NT2/D1 (cell line): ENCODE data around the gene SMIM15.

Experiments
- DNase-seq: peaks from one replicate; pipeline ENCODE4 v3.0.0-alpha.2; 2011; ENCODE audit warnings: low read depth, low spot score
- H3K27me3 ChIP-seq: 2 replicates; pipeline ENCODE4 v1.6.0; 2011; ENCODE audit warnings: mild to moderate bottlenecking; ENCODE audit not compliant: insufficient read length, insufficient read depth
- H3K36me3 ChIP-seq: 2 replicates; pipeline ENCODE4 v1.6.1; 2011; ENCODE audit warnings: mild to moderate bottlenecking, low read length, mixed read lengths; ENCODE audit not compliant: insufficient read depth, insufficient read length
- H3K4me1 ChIP-seq: 2 replicates; pipeline ENCODE4 v1.5.1; 2011; ENCODE audit not compliant: insufficient read depth, insufficient read length
- H3K4me3 ChIP-seq: 2 replicates; pipeline ENCODE4 v1.5.1; 2011; ENCODE audit warnings: low read depth; ENCODE audit not compliant: insufficient read length
- H3K9ac ChIP-seq: 2 replicates; pipeline ENCODE4 v1.6.0; 2011; ENCODE audit warnings: low read depth; ENCODE audit not compliant: insufficient read length
- H3K9me3 ChIP-seq: 2 replicates; pipeline ENCODE4 v1.5.1; 2011; ENCODE audit warnings: mild to moderate bottlenecking, low read length; ENCODE audit not compliant: insufficient read depth
- SUZ12 ChIP-seq: IDR thresholded peaks from 2 replicates; pipeline ENCODE4 v1.6.1; 2011; ENCODE audit not compliant: insufficient read length, insufficient read depth; ENCODE audit errors: extremely low read depth
- YY1 ChIP-seq: IDR thresholded peaks from 2 replicates; pipeline ENCODE4 v1.6.1; 2011; ENCODE audit not compliant: insufficient read length, insufficient read depth
- ZNF274 ChIP-seq: IDR thresholded peaks from 2 replicates; pipeline ENCODE4 v1.6.1; 2011; ENCODE audit warnings: mild to moderate bottlenecking, low read depth, low read length

Gene SMIM15

GRCh38 chr5:61159836-61160235 lies 2.4 kb downstream of the SMIM15 start:
- H3K9ac ChIP-seq = no peak overlapping the region
- no peak overlapping the region for H3K4me3 ChIP-seq
- no peaks in the 10 kb centered on the region for H3K9me3 ChIP-seq
- no peak for TF ChIP-seq YY1
- no peak for TF ChIP-seq ZNF274
- TF ChIP-seq SUZ12 = no peak
- H3K4me1 ChIP-seq = no peaks in the 10 kb centered on the region
- H3K27me3 ChIP-seq = no peaks in the 10 kb centered on the region
- peaks cover 28% of the 10 kb centered on the region for H3K36me3 ChIP-seq
- DNase-seq = no peak

GRCh38 chr5:61159070-61159469 lies 3.2 kb downstream of the SMIM15 start:
- H3K27me3 ChIP-seq = no peaks in the 10 kb centered on the region
- no peak overlapping the region for H3K9ac ChIP-seq
- H3K36me3 ChIP-seq = peaks cover 28% of the 10 kb centered on the region
- DNase-seq = no peak
- no peaks in the 10 kb centered on the region for H3K9me3 ChIP-seq
- H3K4me3 ChIP-seq = no peak overlapping the region
- TF ChIP-seq YY1 = no peak
- no peak for TF ChIP-seq ZNF274
- no peak for TF ChIP-seq SUZ12
- H3K4me1 ChIP-seq = no peaks in the 10 kb centered on the region

- H3K9ac ChIP-seq = no peak overlapping the region
- H3K4me3 ChIP-seq = no peak overlapping the region
- no peak for TF ChIP-seq SUZ12
- no peak for TF ChIP-seq ZNF274
- no peak for TF ChIP-seq YY1
- no peaks in the 10 kb centered on the region for H3K9me3 ChIP-seq
- no peaks in the 10 kb centered on the region for H3K4me1 ChIP-seq
- DNase-seq = no peak
- H3K27me3 ChIP-seq = no peaks in the 10 kb centered on the region
- peaks cover 2% of the 10 kb centered on the region for H3K36me3 ChIP-seq
Measured at GRCh38 chr5:61151893-61152292, 10.4 kb downstream of the SMIM15 start.

GRCh38 chr5:61148515-61148914 lies 13.8 kb downstream of the SMIM15 start:
- H3K9ac ChIP-seq = no peak overlapping the region
- H3K36me3 ChIP-seq = no peaks in the 10 kb centered on the region
- no peak overlapping the region for H3K4me3 ChIP-seq
- TF ChIP-seq ZNF274 (no peak), YY1 (no peak), SUZ12 (no peak)
- no peaks in the 10 kb centered on the region for H3K9me3 ChIP-seq
- H3K27me3 ChIP-seq = no peaks in the 10 kb centered on the region
- DNase-seq = no peak
- H3K4me1 ChIP-seq = no peaks in the 10 kb centered on the region

DNA sequence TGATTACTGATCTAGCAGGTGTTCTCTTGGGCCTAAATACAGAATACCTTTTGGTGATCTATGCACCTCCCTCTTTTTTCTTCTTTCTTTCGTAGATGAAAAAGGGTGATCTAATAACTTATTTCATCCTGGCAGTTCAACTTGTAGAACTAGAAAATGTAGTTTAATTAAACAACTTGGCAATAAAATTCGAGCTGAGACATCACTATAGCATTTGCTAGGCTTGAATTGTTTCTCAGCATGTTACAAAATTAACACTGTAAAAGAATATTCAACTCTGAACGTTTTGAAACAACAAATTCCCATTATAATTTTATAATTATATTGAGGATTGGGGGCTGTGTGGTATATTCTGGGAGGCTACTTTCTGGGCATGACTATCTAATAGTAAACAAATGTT lies 19.5 kb downstream of the SMIM15 start:
- H3K4me3 ChIP-seq = no peak overlapping the region
- no peak for DNase-seq

DNA sequence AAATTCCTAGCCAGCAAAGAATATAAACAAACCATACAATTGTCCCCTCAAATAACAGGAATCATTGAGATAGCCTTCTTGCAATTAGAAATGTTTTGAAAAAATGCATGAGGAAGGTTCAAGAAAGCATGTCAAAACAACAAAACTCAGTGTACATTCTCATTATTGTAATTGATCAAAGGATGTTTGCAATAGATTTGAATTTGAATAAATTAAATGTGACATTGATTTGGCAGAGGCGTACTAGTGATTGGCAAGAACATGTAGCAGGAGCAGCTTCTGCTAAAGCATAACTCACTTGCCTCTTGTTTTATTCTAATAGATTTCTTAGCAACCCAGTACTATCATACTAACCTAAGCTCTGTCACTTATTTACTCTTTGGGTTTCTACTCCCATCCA lies 19.9 kb downstream of the SMIM15 start:
- no peak for DNase-seq
- no peak for TF ChIP-seq YY1
- TF ChIP-seq SUZ12 = no peak
- no peak for TF ChIP-seq ZNF274
- H3K4me3 ChIP-seq = no peak overlapping the region
- no peaks in the 10 kb centered on the region for H3K36me3 ChIP-seq
- no peaks in the 10 kb centered on the region for H3K27me3 ChIP-seq
- no peaks in the 10 kb centered on the region for H3K9me3 ChIP-seq
- H3K4me1 ChIP-seq = no peaks in the 10 kb centered on the region
- H3K9ac ChIP-seq = no peak overlapping the region

More for the DNA sequence above, 19.5 kb downstream of the SMIM15 start:
- H3K4me1 ChIP-seq = no peaks in the 10 kb centered on the region
- H3K9me3 ChIP-seq = no peaks in the 10 kb centered on the region
- no peaks in the 10 kb centered on the region for H3K36me3 ChIP-seq
- no peaks in the 10 kb centered on the region for H3K27me3 ChIP-seq
- TF ChIP-seq SUZ12 (no peak), ZNF274 (no peak), YY1 (no peak)
- H3K9ac ChIP-seq = no peak overlapping the region

- H3K4me1 ChIP-seq = no peaks in the 10 kb centered on the region
- H3K4me3 ChIP-seq = no peak overlapping the region
- H3K9me3 ChIP-seq = no peaks in the 10 kb centered on the region
Measured at GRCh38 chr5:61141801-61142200, 20.5 kb downstream of the SMIM15 start.

More at GRCh38 chr5:61141801-61142200, 20.5 kb downstream of the SMIM15 start:
- no peak for DNase-seq
- no peaks in the 10 kb centered on the region for H3K27me3 ChIP-seq
- no peaks in the 10 kb centered on the region for H3K36me3 ChIP-seq
- TF ChIP-seq ZNF274 (no peak), YY1 (no peak), SUZ12 (no peak)
- no peak overlapping the region for H3K9ac ChIP-seq
